ENCODE data around the gene AHSA1.

Gene AHSA1

DNA sequence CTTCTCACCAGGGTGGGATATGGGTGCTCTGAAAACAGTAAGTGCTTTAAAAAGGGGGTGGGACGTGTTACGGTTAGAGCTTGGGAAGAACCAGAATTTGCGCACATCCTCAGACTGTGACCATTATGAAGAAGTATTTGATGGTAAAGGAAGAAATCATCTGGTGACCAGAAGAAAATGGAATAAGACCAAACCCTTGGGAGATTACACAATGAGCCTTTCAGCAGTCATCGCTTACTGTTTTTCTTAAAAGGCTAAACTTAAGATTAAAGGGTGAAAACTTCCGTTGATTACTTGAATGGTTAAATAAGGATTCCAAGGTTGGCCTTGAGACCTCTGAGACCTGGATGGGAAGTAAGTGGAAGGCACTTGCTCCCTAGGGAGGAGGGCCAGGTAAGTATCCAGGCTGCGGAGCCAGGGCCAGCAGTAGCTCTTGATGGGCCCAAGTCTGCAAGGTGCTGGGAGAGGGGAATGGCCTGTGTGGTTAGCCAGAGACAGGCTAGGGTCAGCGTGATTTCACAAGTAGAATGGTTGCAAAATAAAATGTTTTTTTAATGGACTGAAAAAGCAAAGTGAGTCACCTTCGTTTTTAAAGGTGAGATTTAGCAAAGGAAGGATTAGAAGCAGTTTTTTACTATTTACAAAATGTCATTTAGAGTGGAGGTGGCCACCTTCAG, 53.7 kb downstream of the AHSA1 start:
- no peak for FAIRE-seq

DNA sequence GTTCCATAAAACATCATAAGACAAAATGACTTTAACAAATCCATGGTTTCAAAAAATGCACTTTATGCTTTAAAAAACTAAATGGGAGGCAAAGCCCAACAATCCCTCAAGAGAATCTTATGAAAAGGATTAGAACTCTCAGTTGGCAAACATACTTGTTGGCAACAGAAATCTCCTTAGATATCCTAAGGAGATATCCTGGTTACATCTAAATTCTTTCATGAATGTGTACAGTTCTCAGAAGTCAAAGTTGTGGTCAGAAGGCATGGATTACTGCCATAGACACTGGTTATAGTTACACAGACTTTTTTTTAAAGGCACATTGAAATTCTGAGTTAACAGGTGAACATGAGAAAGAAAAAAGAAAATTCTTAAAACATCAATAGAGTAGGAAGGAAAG, 58.2 kb downstream of the AHSA1 start:
- FAIRE-seq: no peak

Data from G401.6 (cell line).